ENCODE data around the gene ADGRD1.

Gene ADGRD1

GRCh38 chr12:131008913-131009270 lies 55.2 kb downstream of the ADGRD1 start:
- DNase-seq = no peak

- DNase-seq = no peak
These were observed 56.1 kb downstream of the ADGRD1 start for GRCh38 chr12:131009595-131010395.

- DNase-seq = no peak
These were observed 56.9 kb downstream of the ADGRD1 start for GRCh38 chr12:131010396-131011131.

DNA sequence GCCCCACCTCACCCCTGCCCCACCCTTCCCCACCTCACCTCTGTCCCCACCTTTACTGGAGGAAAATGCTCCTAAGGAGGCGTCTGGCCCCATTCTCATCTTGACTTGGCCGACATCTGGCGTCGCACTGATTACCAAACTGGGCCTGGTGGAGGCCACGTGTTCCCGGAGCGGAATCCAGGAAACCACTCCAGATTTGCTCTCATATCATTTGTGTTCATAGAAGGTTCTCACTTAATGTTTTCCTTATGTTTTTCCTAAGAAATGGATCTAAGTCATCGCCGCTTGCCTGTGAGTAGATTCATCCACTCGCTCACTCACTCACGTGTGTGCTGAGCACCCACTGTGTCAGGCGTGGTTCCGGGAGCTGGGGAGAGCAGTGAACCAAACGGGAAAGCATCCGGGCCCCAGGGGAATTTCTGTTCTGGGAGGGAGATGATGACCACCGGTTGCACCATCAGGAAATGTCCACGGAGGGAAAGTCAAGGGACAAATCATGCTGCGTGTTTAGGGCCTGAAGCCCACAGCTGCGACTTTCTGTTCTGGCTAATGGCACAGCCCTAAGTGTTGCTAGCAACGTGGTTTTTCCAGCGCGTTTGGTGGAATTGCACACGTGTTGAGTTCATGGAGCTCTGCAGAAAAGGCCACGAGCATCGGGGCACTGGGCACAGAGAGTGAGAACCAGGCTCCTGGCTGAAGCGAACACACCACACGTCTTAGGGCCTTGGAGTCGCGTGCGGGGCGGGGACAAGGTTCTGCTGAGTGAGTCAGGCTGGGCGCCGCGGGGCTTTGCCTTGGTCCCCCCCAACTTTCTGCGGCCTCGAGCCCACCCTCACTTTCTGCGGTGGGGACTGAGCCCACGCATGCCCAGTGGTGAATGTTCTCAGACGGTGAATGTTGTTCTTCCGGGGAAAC lies 57.7 kb downstream of the ADGRD1 start:
- no peak for DNase-seq

GRCh38 chr12:131012279-131013069 lies 58.8 kb downstream of the ADGRD1 start:
- no peak for DNase-seq

GRCh38 chr12:131013118-131013517 lies 59.4 kb downstream of the ADGRD1 start:
- DNase-seq = no peak

DNA sequence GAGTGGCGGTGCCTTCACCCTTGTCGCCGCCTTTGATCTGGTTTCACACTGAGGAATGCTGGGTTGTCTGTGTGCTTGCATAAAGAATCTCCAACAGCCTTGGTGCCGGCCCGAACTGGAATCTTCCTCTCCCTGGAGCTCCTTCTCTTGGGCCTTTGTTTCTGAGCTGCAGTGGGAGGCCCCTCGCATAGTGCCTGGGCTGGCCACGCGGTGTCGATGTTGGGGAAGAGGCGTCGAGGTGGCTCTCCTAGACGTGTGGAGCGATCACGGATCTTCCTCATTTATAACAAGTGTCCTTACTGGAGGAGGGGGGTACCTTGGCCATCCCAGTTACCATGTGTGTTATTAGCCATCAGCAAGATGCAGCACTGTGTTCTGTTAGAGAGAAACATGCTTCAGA lies 60.6 kb downstream of the ADGRD1 start:
- no peak for DNase-seq

DNA sequence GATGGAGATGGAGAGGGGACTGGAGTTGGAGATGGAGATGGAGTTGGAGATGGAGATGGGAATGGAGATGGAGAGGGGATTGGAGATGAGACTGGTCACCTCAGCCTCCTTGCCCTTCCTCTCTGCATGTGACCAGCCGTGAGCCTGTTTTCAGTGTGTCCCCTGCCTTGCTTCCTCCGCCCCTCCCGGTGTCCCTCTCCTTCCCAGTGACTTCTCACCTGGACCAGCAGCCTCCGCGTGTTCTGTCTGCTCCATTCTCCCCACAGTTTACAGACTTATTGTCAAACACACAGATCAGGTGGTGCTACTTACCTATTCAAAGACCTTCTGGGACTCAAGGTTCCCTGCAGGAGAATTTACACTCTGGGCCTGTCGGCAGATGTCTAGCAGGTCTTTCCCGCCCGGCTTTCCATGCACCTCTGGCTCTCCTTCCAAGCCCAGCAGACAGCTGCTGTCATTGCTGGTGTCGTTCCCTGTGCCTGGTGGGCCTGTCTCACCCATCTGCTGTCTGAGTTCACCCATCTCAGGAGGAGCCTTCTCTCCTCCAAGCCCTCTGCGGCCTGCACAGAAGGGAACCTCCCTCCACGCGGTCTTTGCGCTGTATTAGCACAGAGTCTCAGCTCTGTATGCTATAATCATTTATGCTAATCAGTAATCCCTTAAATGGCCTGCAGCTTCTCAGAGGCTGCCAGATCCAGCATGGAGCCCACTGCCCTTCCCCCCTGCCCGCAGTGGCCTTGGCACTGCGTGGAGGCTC lies 62.1 kb downstream of the ADGRD1 start:
- no peak for DNase-seq

- DNase-seq = no peak
These were observed 63.8 kb downstream of the ADGRD1 start for GRCh38 chr12:131017477-131017991.

GRCh38 chr12:131018019-131018620 lies 64.4 kb downstream of the ADGRD1 start:
- DNase-seq = no peak

GRCh38 chr12:131018808-131019397 lies 65.2 kb downstream of the ADGRD1 start:
- no peak for DNase-seq

DNA sequence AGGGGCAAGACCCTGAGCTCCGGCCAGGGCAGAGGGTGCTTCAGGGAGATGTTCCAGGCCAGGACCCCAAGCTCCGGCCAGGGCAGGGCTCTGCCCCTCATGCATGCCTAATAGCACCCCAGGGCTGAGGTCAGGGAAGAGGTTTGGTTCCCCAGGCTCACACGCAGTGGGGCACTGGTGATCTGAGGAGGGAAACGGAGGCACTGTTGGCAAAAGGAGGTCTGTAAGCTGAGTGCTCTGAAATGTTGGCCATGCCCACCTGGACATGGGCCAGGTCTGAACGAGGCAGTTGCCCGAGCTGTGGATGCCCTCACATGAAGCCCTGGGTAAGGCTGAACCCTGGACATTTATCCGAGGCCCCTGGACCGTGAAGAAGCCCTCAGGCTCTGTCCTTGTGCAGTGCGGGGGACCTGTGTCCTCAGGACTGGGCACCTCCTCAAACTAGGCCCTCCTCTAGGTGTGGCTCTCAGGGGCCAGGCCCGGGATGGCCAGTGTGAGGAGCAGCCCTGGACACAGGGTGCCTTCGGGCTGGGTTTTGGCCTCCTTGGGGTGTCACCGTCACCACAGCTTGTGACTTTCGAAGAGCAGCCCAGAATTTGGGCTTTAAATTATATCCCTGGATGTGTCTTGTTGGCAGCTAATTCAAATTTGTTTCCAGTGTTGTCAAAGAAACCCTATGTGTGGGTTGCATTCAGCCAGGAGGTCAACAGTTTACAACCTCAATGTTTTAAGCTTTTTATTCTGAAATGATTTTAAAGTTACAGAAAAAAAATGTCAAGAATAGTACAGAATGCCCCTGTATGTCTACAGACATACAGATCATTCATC lies 66.8 kb downstream of the ADGRD1 start:
- no peak for DNase-seq

- DNase-seq = no peak
These were observed 67.4 kb downstream of the ADGRD1 start for GRCh38 chr12:131021154-131021541.

- no peak for DNase-seq
These were observed 70.3 kb downstream of the ADGRD1 start for GRCh38 chr12:131024026-131024425.

- DNase-seq = no peak
These were observed 71.0 kb downstream of the ADGRD1 start for GRCh38 chr12:131024721-131025120.

DNA sequence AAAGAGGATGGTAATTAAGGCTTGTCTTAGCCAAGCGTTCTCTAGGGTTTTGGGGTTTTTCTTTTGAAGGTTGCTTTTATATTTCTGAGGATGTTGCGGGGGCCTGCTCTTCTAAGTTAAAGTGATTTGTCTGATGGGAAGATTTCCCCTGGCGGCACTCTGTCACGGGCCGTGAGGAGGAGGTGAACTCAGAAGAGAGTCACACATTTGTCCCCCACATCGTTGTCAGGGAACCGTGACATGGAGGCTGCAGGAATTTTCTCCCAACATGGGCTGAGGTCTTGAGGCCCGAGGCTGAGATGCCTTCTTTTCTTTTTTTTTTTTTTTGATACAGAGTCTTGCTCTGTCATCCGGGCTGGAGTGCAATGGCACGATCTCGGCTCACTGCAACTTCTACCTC lies 71.5 kb downstream of the ADGRD1 start:
- no peak for DNase-seq

DNA sequence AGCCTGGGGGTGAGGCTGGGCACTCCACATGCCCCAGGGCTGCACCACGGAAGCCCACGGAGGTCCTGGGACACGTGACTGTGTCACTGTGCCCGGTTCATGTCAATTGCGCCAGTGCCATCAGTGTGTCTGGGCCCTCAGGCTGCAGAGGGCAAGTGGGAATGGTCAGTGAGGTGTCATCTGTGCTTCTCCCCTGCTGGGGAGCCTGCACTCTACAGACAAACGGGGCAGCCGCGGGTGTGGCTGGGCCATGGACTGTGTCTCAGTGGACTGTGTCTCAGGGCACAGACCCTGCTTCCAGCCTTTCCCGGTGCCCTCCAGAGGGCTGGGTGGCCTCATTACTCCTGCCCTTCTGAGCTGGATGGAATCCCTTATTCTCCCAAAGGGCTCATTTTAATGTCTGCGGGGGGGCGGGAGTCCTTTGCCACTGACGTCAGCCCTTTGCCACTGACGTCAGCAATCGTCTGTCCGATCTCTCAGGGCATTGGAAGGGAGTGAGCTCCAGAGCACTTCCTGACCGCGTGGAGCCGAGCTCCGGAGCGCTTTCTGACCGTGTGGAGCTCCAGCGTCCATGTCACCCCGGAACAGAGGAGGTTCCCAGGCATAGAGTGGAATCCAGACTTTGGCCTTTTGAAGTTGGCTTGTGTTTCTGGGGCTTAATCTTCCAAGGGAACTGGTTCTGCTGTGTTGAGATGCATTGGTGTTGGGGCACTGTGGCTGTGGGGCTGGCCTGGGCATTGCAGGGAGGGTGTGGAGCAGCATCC lies 72.4 kb downstream of the ADGRD1 start:
- DNase-seq = no peak

DNA sequence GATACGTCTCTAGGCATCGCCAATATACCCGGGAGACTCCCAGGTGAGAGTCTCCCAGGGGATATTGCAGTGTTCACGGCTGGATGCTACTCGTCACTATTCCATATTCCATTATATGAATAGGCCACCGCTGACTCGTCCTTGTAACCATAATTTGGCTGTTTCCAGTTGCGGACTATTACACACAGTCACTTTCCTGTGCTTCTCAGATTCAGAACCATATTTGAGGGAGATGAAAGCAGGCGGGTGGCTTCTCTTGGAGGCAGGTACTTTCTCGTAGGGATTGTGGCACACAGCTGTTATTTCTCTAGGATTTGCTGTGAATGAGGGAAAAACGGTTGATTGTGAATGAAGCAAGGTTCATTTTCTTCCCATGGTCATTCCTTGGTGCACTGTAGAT lies 73.0 kb downstream of the ADGRD1 start:
- DNase-seq = no peak

- DNase-seq = no peak
These were observed 73.6 kb downstream of the ADGRD1 start for GRCh38 chr12:131027264-131027663.
